ENCODE data around the gene MTHFD1L.

MTHFD1L gene

DNA sequence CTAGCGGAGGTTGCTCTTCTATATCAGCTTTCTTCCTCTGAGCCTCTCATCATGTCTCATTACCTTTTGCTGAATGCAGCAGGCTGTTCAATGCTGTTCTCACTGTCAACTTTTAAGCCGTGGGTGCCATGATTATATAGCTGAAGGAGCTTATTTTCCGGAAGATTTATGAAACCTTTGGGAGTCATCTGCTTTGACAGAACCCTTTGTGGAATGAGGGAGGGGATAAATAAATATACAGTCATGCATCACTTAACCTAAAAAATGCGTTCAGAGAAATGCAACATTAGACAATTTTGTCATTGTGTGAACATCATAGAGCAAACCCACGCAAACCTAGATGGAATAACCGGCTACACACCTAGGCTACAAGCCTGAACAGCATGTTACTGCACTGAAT, 272.0 kb downstream of the MTHFD1L start:
- no peak for DNase-seq

DNA sequence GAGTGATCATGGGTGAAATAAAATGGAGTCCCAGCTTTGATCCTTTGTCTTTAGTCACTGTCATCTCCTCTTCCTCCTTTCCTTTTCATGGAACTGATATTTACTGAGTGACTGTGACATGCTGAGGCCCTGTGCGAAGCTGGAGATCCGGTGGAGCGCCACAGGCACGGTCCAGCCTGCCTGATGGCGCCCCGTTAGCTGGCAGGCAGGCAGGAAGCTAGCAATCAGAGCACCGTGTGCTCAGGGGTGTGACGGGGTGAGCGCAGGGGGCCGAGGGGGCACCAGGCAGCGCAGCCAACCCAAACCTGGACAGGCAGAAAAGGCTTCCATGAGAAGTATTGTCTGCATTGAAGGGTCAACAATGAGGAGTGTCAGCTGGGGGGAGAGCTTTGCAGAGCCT, 274.0 kb downstream of the MTHFD1L start:
- no peak for DNase-seq

- no peak for DNase-seq
Measured at GRCh38 chr6:151140767-151141166, 275.3 kb downstream of the MTHFD1L start.

- no peak for DNase-seq
Measured at GRCh38 chr6:151141685-151142084, 276.2 kb downstream of the MTHFD1L start.

DNA sequence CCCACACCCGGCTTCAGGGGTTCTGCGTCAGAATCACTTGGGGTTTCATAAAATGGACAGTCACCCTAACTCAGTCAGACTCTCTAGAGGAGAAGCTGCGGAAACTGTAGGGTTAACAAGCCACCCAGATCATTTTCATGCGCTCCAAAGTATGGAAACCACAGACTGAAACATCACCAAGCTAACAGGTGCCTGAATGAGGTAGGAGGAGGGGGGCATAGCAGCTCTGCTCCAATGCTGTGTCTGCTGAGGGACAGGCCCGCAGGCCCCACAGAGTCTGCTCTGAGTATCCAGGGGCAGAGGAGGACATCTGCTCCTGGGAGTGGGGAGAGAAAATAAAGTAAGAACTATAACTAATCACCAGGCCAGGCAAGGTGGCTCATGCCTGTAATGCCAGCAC, 277.2 kb downstream of the MTHFD1L start:
- DNase-seq, result no peak

DNA sequence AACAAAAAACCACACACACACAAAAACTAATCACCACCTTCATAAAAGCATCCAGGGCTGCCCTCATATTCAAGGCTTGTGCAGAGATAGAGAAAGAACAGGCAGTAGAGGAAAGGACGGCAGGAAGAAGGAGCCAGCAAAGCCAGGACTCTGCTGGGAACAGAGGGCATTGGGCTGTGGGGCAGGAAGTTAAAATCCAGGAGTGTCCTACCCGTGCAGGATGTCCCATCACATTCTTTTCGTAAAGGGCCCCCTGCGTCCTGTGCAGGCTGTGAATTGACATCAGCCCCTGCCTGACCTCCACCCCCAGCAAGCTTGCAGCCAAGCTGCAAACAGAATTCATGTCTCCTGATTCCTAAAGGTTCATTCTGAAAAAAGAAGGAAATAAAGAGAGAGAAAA, 277.8 kb downstream of the MTHFD1L start:
- no peak for DNase-seq

- no peak for DNase-seq
Measured at GRCh38 chr6:151143806-151144205, 278.3 kb downstream of the MTHFD1L start.

GRCh38 chr6:151147118-151147832, 281.8 kb downstream of the MTHFD1L start:
- DNase-seq, result no peak

- DNase-seq, result no peak
Measured at GRCh38 chr6:151148111-151148510, 282.6 kb downstream of the MTHFD1L start.

DNA sequence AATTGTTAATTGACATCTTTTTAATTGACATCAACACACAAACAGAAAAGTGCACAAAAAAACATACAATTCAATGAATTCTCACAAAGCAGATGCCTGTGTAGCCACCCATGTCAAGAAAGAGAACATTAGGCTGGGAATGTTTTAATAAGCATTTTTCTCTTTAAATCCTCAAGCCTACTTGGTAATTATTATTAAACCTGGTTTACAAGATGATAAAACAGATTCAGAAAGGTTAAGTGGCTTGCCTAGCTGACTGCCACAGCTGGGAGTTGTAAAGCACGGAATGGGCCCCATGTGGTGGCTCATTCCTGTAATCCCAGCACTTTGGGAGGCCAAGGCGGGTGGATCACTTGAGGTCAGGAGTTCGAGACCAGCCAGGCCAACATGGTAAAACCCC, 284.3 kb downstream of the MTHFD1L start:
- DNase-seq, result no peak

All from NCI-H526 treated with DMSO at 0.1 percent for 48 hours (cell line).